NT2/D1 (cell line): ENCODE data around the gene DYNLT1.
"Not testable (repeated sequence)": the region's sequence is repeated elsewhere in the genome, so short reads cannot be mapped to it uniquely, and the experiment has no call there.

Source experiments
- DNase-seq: peaks from one replicate; pipeline ENCODE4 v3.0.0-alpha.2; 2011; ENCODE audit warnings: low read depth, low spot score
- H3K27me3 ChIP-seq: 2 replicates; pipeline ENCODE4 v1.6.0; 2011; ENCODE audit warnings: mild to moderate bottlenecking; ENCODE audit not compliant: insufficient read length, insufficient read depth
- H3K36me3 ChIP-seq: 2 replicates; pipeline ENCODE4 v1.6.1; 2011; ENCODE audit warnings: mild to moderate bottlenecking, low read length, mixed read lengths; ENCODE audit not compliant: insufficient read depth, insufficient read length
- H3K4me1 ChIP-seq: 2 replicates; pipeline ENCODE4 v1.5.1; 2011; ENCODE audit not compliant: insufficient read depth, insufficient read length
- H3K4me3 ChIP-seq: 2 replicates; pipeline ENCODE4 v1.5.1; 2011; ENCODE audit warnings: low read depth; ENCODE audit not compliant: insufficient read length
- H3K9ac ChIP-seq: 2 replicates; pipeline ENCODE4 v1.6.0; 2011; ENCODE audit warnings: low read depth; ENCODE audit not compliant: insufficient read length
- H3K9me3 ChIP-seq: 2 replicates; pipeline ENCODE4 v1.5.1; 2011; ENCODE audit warnings: mild to moderate bottlenecking, low read length; ENCODE audit not compliant: insufficient read depth
- SUZ12 ChIP-seq: IDR thresholded peaks from 2 replicates; pipeline ENCODE4 v1.6.1; 2011; ENCODE audit not compliant: insufficient read length, insufficient read depth; ENCODE audit errors: extremely low read depth
- YY1 ChIP-seq: IDR thresholded peaks from 2 replicates; pipeline ENCODE4 v1.6.1; 2011; ENCODE audit not compliant: insufficient read length, insufficient read depth
- ZNF274 ChIP-seq: IDR thresholded peaks from 2 replicates; pipeline ENCODE4 v1.6.1; 2011; ENCODE audit warnings: mild to moderate bottlenecking, low read depth, low read length

The DYNLT1 gene

GRCh38 chr6:158680481-158680880, 35.9 kb upstream of the DYNLT1 start:
- Histone ChIP-seq H3K4me3 (no peak overlapping the region), H3K27me3 (no peaks in the 10 kb centered on the region), H3K36me3 (no peaks in the 10 kb centered on the region), H3K4me1 (no peaks in the 10 kb centered on the region), H3K9me3 (no peaks in the 10 kb centered on the region), H3K9ac (no peak overlapping the region)
- no peak for DNase-seq
- TF ChIP-seq YY1 = no peak
- no peak for TF ChIP-seq ZNF274
- TF ChIP-seq SUZ12 = no peak

GRCh38 chr6:158680015-158680414, 35.5 kb upstream of the DYNLT1 start:
- no peaks in the 10 kb centered on the region for H3K27me3 ChIP-seq
- no peak overlapping the region for H3K9ac ChIP-seq
- no peak for TF ChIP-seq ZNF274
- no peak for TF ChIP-seq YY1
- TF ChIP-seq SUZ12 = no peak
- no peak for DNase-seq
- no peaks in the 10 kb centered on the region for H3K4me1 ChIP-seq
- no peak overlapping the region for H3K4me3 ChIP-seq
- no peaks in the 10 kb centered on the region for H3K9me3 ChIP-seq
- no peaks in the 10 kb centered on the region for H3K36me3 ChIP-seq

- Histone ChIP-seq H3K27me3 (no peaks in the 10 kb centered on the region), H3K4me1 (no peaks in the 10 kb centered on the region), H3K9ac (no peak overlapping the region), H3K4me3 (no peak overlapping the region), H3K9me3 (no peaks in the 10 kb centered on the region), H3K36me3 (no peaks in the 10 kb centered on the region)
- TF ChIP-seq ZNF274 (no peak), SUZ12 (no peak), YY1 (no peak)
- no peak for DNase-seq
Measured at GRCh38 chr6:158677906-158678578, 33.5 kb upstream of the DYNLT1 start.

GRCh38 chr6:158677094-158677493, 32.6 kb upstream of the DYNLT1 start:
- H3K9ac ChIP-seq, DNase-seq, H3K4me1 ChIP-seq, H3K4me3 ChIP-seq, H3K9me3 ChIP-seq, H3K27me3 ChIP-seq, H3K36me3 ChIP-seq: not testable (repeated sequence)

GRCh38 chr6:158674342-158675131, 30.0 kb upstream of the DYNLT1 start:
- Histone ChIP-seq H3K36me3 (no peaks in the 10 kb centered on the region), H3K9ac (no peak overlapping the region), H3K4me3 (no peak overlapping the region), H3K4me1 (no peaks in the 10 kb centered on the region), H3K27me3 (no peaks in the 10 kb centered on the region), H3K9me3 (no peaks in the 10 kb centered on the region)
- TF ChIP-seq SUZ12 (no peak), ZNF274 (no peak), YY1 (no peak)
- DNase-seq = no peak

- H3K9ac ChIP-seq = no peak overlapping the region
- H3K4me3 ChIP-seq = no peak overlapping the region
- no peaks in the 10 kb centered on the region for H3K36me3 ChIP-seq
- no peaks in the 10 kb centered on the region for H3K9me3 ChIP-seq
- no peak for TF ChIP-seq ZNF274
- no peak for TF ChIP-seq SUZ12
- no peak for TF ChIP-seq YY1
- DNase-seq = no peak
- no peaks in the 10 kb centered on the region for H3K4me1 ChIP-seq
- H3K27me3 ChIP-seq = no peaks in the 10 kb centered on the region
Measured at GRCh38 chr6:158672726-158673125, 28.2 kb upstream of the DYNLT1 start.

- not testable (repeated sequence) for H3K36me3 ChIP-seq, H3K4me3 ChIP-seq, H3K9ac ChIP-seq, H3K4me1 ChIP-seq, H3K9me3 ChIP-seq, H3K27me3 ChIP-seq, DNase-seq
Measured at GRCh38 chr6:158672119-158672518, 27.6 kb upstream of the DYNLT1 start.
